H1 (cell line): ENCODE measurements around the gene STXBP6. TPM values are rescaled to one million over a fixed set of nuclear protein-coding genes. Genes with fewer than 3 reads are reported as not detected.

ENCODE experiments used
- CTCF ChIA-PET: fragments of 300-600 bp; sonication (Branson Sonifier 250); formaldehyde crosslinking; loops from one replicate; lab custom pipeline; 2021; ENCODE audit not compliant: partially characterized antibody; lab: Charles Lee
- POLR2A ChIA-PET: fragments of 300-600 bp; sonication (Branson Sonifier 250); formaldehyde crosslinking; loops from one replicate; lab custom pipeline; 2021; ENCODE audit warnings: inconsistent platforms; ENCODE audit not compliant: partially characterized antibody; lab: Charles Lee
- DNase-seq, 2 experiments: peaks; one replicate each; pipeline versions ENCODE4 v3.0.0 to v3.0.0-alpha.2; 2010 to 2022; ENCODE audit warnings: low spot score in 2 of 2, low read depth in 1 of 2, mixed read lengths in 1 of 2
- FAIRE-seq: peaks from 2 replicates; lab custom pipeline; 2011; peaks lifted over from hg19 to GRCh38; lab: Jason Lieb, UNC
- H2AFZ ChIP-seq: 2 replicates; pipeline ENCODE4 v1.8.1; 2012; ENCODE audit warnings: low read length, inconsistent platforms
- H2AK5ac ChIP-seq: 2 replicates; pipeline ENCODE4 v1.6.1; 2013; ENCODE audit warnings: low read depth, low read length
- H2BK120ac ChIP-seq: replicated peaks from 2 replicates; pipeline ENCODE3; 2013; ENCODE audit warnings: low read depth, low read length, inconsistent platforms
- H2BK12ac ChIP-seq: 2 replicates; pipeline ENCODE4 v1.6.1; 2013; ENCODE audit warnings: low read depth, low read length
- H2BK15ac ChIP-seq: 2 replicates; pipeline ENCODE4 v1.6.1; 2013; ENCODE audit warnings: low read length
- H2BK20ac ChIP-seq: 2 replicates; pipeline ENCODE4 v1.6.1; 2013; ENCODE audit warnings: low read length
- H2BK5ac ChIP-seq: 2 replicates; pipeline ENCODE4 v1.6.1; 2013; ENCODE audit warnings: low read depth, low read length
- H3K14ac ChIP-seq: 2 replicates; pipeline ENCODE4 v1.6.1; 2013; ENCODE audit warnings: inconsistent platforms; ENCODE audit not compliant: insufficient read length
- H3K18ac ChIP-seq: 2 replicates; pipeline ENCODE4 v1.6.1; 2013; ENCODE audit warnings: low read length; ENCODE audit errors: extremely low read depth
- H3K23ac ChIP-seq: 2 replicates; pipeline ENCODE4 v1.6.1; 2013; ENCODE audit warnings: inconsistent platforms; ENCODE audit not compliant: insufficient read length
- H3K23me2 ChIP-seq: 2 replicates; pipeline ENCODE4 v1.6.1; 2013; ENCODE audit warnings: low read depth, low read length
- H3K27ac ChIP-seq: 2 replicates; pipeline ENCODE4 v1.6.1; 2011; ENCODE audit warnings: low read depth, low read length, inconsistent platforms
- H3K27me3 ChIP-seq, 4 experiments: replicated peaks in 1 of 4; 1 replicate in 1 of 4; 2 replicates in 3 of 4; pipeline versions ENCODE4 v1.6.1 to v1.8.1; 2011 to 2013; ENCODE audit warnings: low read length in 3 of 4, mild to moderate bottlenecking in 3 of 4, inconsistent platforms in 2 of 4, mixed read lengths in 2 of 4, moderate library complexity in 1 of 4; ENCODE audit not compliant: control insufficient read depth in 3 of 4, insufficient read depth in 3 of 4; ENCODE audit errors: extremely low read depth in 1 of 4
- H3K36me3 ChIP-seq, 4 experiments: 2 replicates each; pipeline versions ENCODE4 v1.6.1 to v1.8.1; 2011 to 2013; ENCODE audit warnings: mild to moderate bottlenecking in 4 of 4, low read length in 3 of 4, moderate library complexity in 2 of 4, control low read depth in 1 of 4, inconsistent platforms in 1 of 4; ENCODE audit not compliant: insufficient read depth in 4 of 4, control insufficient read depth in 2 of 4
- H3K4ac ChIP-seq: replicated peaks from 2 replicates; pipeline ENCODE3; 2013; ENCODE audit warnings: low read length, low read depth, mixed read lengths, inconsistent platforms; ENCODE audit not compliant: insufficient read length
- H3K4me1 ChIP-seq, 4 experiments: replicated peaks in 1 of 4; 1 replicate in 1 of 4; 2 replicates in 3 of 4; pipeline versions ENCODE4 v1.6.1 to v1.8.1; 2011 to 2013; ENCODE audit warnings: low read length in 3 of 4, inconsistent platforms in 2 of 4, mixed read lengths in 1 of 4; ENCODE audit not compliant: insufficient read depth in 4 of 4, control insufficient read depth in 3 of 4
- H3K4me2 ChIP-seq, 2 experiments: 2 replicates each; pipeline versions ENCODE4 v1.6.1 to v1.8.1; 2011 to 2013; ENCODE audit warnings: low read depth in 2 of 2, low read length in 2 of 2, control low read depth in 1 of 2, inconsistent platforms in 1 of 2, mild to moderate bottlenecking in 1 of 2; ENCODE audit not compliant: insufficient read depth in 1 of 2
- H3K4me3 ChIP-seq, 4 experiments: fragments of 200-600, 300-600 bp in 1 of 4; sonication (generic), shearing (Covaris generic), sonication (Bioruptor Twin) in 1 of 4; 2 replicates each; pipeline versions ENCODE4 v1.5.1 to v1.8.1; 2011 to 2016; ENCODE audit warnings: low read length in 4 of 4, low read depth in 3 of 4, control low read depth in 2 of 4, inconsistent platforms in 2 of 4, mild to moderate bottlenecking in 2 of 4, mixed read lengths in 1 of 4, moderate library complexity in 1 of 4; ENCODE audit not compliant: insufficient read depth in 2 of 4; ENCODE audit errors: extremely low read depth in 1 of 4
- H3K56ac ChIP-seq: replicated peaks from 2 replicates; pipeline ENCODE3; 2013; ENCODE audit warnings: low read depth, mild to moderate bottlenecking, mixed read lengths, low read length, inconsistent platforms; ENCODE audit not compliant: insufficient read length
- H3K79me1 ChIP-seq: 2 replicates; pipeline ENCODE4 v1.6.1; 2013; ENCODE audit warnings: low read depth, low read length, control low read depth
- H3K79me2 ChIP-seq, 2 experiments: 2 replicates each; pipeline versions ENCODE4 v1.6.1 to v1.8.1; 2012 to 2013; ENCODE audit warnings: low read length in 2 of 2, mild to moderate bottlenecking in 2 of 2, inconsistent platforms in 1 of 2; ENCODE audit not compliant: insufficient read depth in 2 of 2, control insufficient read depth in 1 of 2
- H3K9ac ChIP-seq, 4 experiments: replicated peaks in 1 of 4; 1 replicate in 1 of 4; 2 replicates in 3 of 4; pipeline versions ENCODE4 v1.6.1 to v1.8.1; 2011 to 2013; ENCODE audit warnings: low read depth in 3 of 4, low read length in 3 of 4, control low read depth in 2 of 4, mild to moderate bottlenecking in 2 of 4, moderate library complexity in 2 of 4, inconsistent platforms in 1 of 4; ENCODE audit errors: extremely low read depth in 1 of 4
- H3K9me3 ChIP-seq, 2 experiments: 2 replicates each; pipeline versions ENCODE4 v1.6.1 to v1.8.1; 2012 to 2013; ENCODE audit warnings: mild to moderate bottlenecking in 2 of 2, moderate library complexity in 2 of 2, control low read depth in 1 of 2, inconsistent platforms in 1 of 2, low read depth in 1 of 2, low read length in 1 of 2, mixed read lengths in 1 of 2; ENCODE audit not compliant: insufficient read depth in 2 of 2
- H4K20me1 ChIP-seq, 2 experiments: replicated peaks in 1 of 2; 2 replicates each; pipeline versions ENCODE3 to v1.8.1; 2011 to 2013; ENCODE audit warnings: inconsistent platforms in 2 of 2, low read length in 2 of 2, mild to moderate bottlenecking in 1 of 2; ENCODE audit not compliant: insufficient read depth in 2 of 2, control insufficient read depth in 1 of 2
- H4K5ac ChIP-seq: 2 replicates; pipeline ENCODE4 v1.6.1; 2013; ENCODE audit warnings: low read length, low read depth, mixed read lengths, inconsistent platforms; ENCODE audit not compliant: insufficient read length
- H4K8ac ChIP-seq: 2 replicates; pipeline ENCODE4 v1.8.0; 2013; ENCODE audit warnings: mild to moderate bottlenecking, moderate library complexity, low read length, inconsistent platforms; ENCODE audit not compliant: insufficient read depth; ENCODE audit errors: extremely low read depth
- H4K91ac ChIP-seq: replicated peaks from 2 replicates; pipeline ENCODE3; 2013; ENCODE audit warnings: low read length, mixed read lengths, inconsistent platforms; ENCODE audit not compliant: insufficient read length
- ASH2L ChIP-seq: fragments of 200-600, 300-600 bp; sonication (generic); IDR thresholded peaks from one replicate; pipeline ENCODE4 v1.7.1; 2017; ENCODE audit warnings: low read length
- ATF3 ChIP-seq: IDR thresholded peaks from 2 replicates; pipeline ENCODE4 v1.6.1; 2011; ENCODE audit warnings: low read depth, mild to moderate bottlenecking, low read length; ENCODE audit not compliant: insufficient read depth
- BCL11A ChIP-seq, 2 experiments: IDR thresholded peaks; one replicate each; pipeline ENCODE4 v1.6.1; 2011; ENCODE audit warnings: low read depth in 2 of 2, low read length in 2 of 2, mild to moderate bottlenecking in 2 of 2
- EGR1 ChIP-seq: IDR thresholded peaks from 2 replicates; pipeline ENCODE4 v1.6.1; 2011; ENCODE audit warnings: low read depth, low read length, borderline replicate concordance
- EZH2 ChIP-seq: fragments of 200-600 bp; sonication (generic); IDR thresholded peaks from 2 replicates; pipeline ENCODE4 v1.7.1; 2012; ENCODE audit warnings: low read depth, mild to moderate bottlenecking, moderate library complexity, low read length, inconsistent platforms; ENCODE audit not compliant: severe bottlenecking
- GTF2F1 ChIP-seq: IDR thresholded peaks from 2 replicates; pipeline ENCODE4 v1.6.1; 2012; ENCODE audit warnings: low read depth, low read length, improper control_type of control experiment, borderline replicate concordance
- KDM1A ChIP-seq: fragments of 200-600, 300-600 bp; sonication (generic); IDR thresholded peaks from 2 replicates; pipeline ENCODE4 v1.7.1; 2016; ENCODE audit warnings: mild to moderate bottlenecking, low read length, borderline replicate concordance
- KDM5A ChIP-seq: fragments of 200-600 bp; IDR thresholded peaks from 2 replicates; pipeline ENCODE4 v1.7.1; 2012; ENCODE audit warnings: mild to moderate bottlenecking, low read length, inconsistent platforms, mixed read lengths
- RNF2 ChIP-seq: fragments of 200-900, 300-1000 bp; sonication (generic); IDR thresholded peaks from 2 replicates; pipeline ENCODE4 v1.7.1; 2016; ENCODE audit warnings: borderline replicate concordance, low read depth, mild to moderate bottlenecking, antibody characterized with exemption, low read length; ENCODE audit not compliant: poor library complexity, severe bottlenecking; ENCODE audit errors: missing control alignments
- SIRT6 ChIP-seq: IDR thresholded peaks from one replicate; pipeline ENCODE4 v1.7.1; 2012; ENCODE audit warnings: low read length, inconsistent platforms
- TAF7 ChIP-seq: optimal IDR thresholded peaks from 2 replicates; pipeline ENCODE3; 2011; ENCODE audit warnings: low read depth, mild to moderate bottlenecking, inconsistent platforms, low read length, moderate library complexity, borderline replicate concordance
- ZNF274 ChIP-seq: IDR thresholded peaks from 2 replicates; pipeline ENCODE4 v1.7.0; 2012; ENCODE audit warnings: low read length, borderline replicate concordance; ENCODE audit errors: extremely low read depth
- WGBS, 2 experiments: shearing (Covaris generic) in 1 of 2; methylation state at CpG; one replicate each; pipeline versions ENCODE4 v1.1.6 to v1.1.7; 2013 to 2015; ENCODE audit warnings: low lambda C conversion rate in 2 of 2, mixed read lengths in 2 of 2, inconsistent platforms in 1 of 2, low coverage in 1 of 2, missing lambda C conversion rate in 1 of 2; ENCODE audit not compliant: insufficient replicate concordance in 2 of 2, insufficient coverage in 1 of 2, insufficient read length in 1 of 2; ENCODE audit errors: extremely low coverage in 1 of 2, missing lambda C conversion rate in 1 of 2; 5-methylcytosine and 5-hydroxymethylcytosine counted together
- polyA plus RNA-seq, 7 experiments: library from polyadenylated mRNA; depleted of rRNA in 3 of 7; stranded (reverse) in 5 of 7; unstranded in 2 of 7; fragments of >200 nt in 5 of 7; fragments of 200-250 nt in 2 of 7; gene quantifications; 1 replicate in 5 of 7; 2 replicates in 1 of 7; 4 replicates in 1 of 7; pipeline versions ENCODE4 v1.2.1 to v1.2.3, GENCODE V29; 2011 to 2013; ENCODE audit warnings: missing spikeins in 2 of 7, mixed read lengths in 2 of 7
- total RNA-seq: library from RNA; stranded (reverse); fragmentation: NEBNext Ultra II Directional; extraction: Animal tissue kit (Norgen Biotek cat#: 25700); gene quantifications from 2 replicates; pipeline ENCODE4 v1.2.1, GENCODE V29; 2021

Gene STXBP6
- total and polyA plus RNA-seq, 2 of the 8 experiments (the other 6 are each of a cell fraction or from before 2014, with no cell fraction given) = 9.4 to 18.1 TPM

- Histone ChIP-seq H3K4me3 (no peak overlapping the region), H2BK5ac (no peak overlapping the region), H3K14ac (no peak overlapping the region), H3K36me3 (no peaks in the 10 kb centered on the region), H2BK20ac (no peak overlapping the region), H3K23ac (no peak overlapping the region), H3K27me3 (no peaks in the 10 kb centered on the region), H3K4ac (no peak overlapping the region), H3K4me2 (no peak overlapping the region), H3K27ac (no peak overlapping the region), H3K23me2 (no peaks in the 10 kb centered on the region), H2BK15ac (no peak overlapping the region), H3K9ac (no peak overlapping the region), H3K56ac (no peak overlapping the region), H3K79me2 (no peaks in the 10 kb centered on the region), H2BK12ac (no peak overlapping the region), H3K9me3 (no peaks in the 10 kb centered on the region), H4K20me1 (no peaks in the 10 kb centered on the region), H4K5ac (no peak overlapping the region), H3K79me1 (no peaks in the 10 kb centered on the region), H2AFZ (no peak overlapping the region), H4K8ac (no peak overlapping the region), H3K4me1 (peaks cover 0 to 2% (median 0%) of the 10 kb centered on the region in 4 experiments; a peak in 1 of 7 replicates), H4K91ac (no peak overlapping the region), H2AK5ac (no peak overlapping the region), H3K18ac (no peak overlapping the region), H2BK120ac (no peak overlapping the region)
- ChIA-PET CTCF (interaction anchor here (0.5 to 1.5 kb wide), 2 partner anchors 269 to 536 kb away, joined by 3 to 4 read pairs; no protein-coding TSS in a partner anchor), POLR2A (no interaction called here)
- 76% methylated on average over 6 of the region's 6 CpGs; no CpG with 5 or more reads in 1 of the 2 experiments for WGBS, 2 experiments
- FAIRE-seq (no peak), DNase-seq (no peak)
- TF ChIP-seq EZH2 (no peak), EGR1 (no peak), TAF7 (no peak), ZNF274 (no peak), SIRT6 (no peak), KDM5A (no peak), ASH2L (no peak), RNF2 (no peak), ATF3 (no peak), GTF2F1 (no peak), KDM1A (no peak), BCL11A (IDR thresholded peaks at IDR 0.05; ENCODE audit: low read depth in 2 of 2, low read length in 2 of 2) (no peak)
Observed at GRCh38 chr14:24774187-24774915, 275.6 kb downstream of the STXBP6 start.
